GM10248 (cell line): ENCODE results near the gene RAB3GAP2.

Source experiments
- CTCF ChIA-PET: fragments of 300-600 bp; sonication (Branson Sonifier 250); formaldehyde crosslinking; extraction: SDS; loops from one replicate; lab custom pipeline; 2021; ENCODE audit warnings: antibody characterized with exemption; lab: Yijun Ruan, JAX
- POLR2A ChIA-PET: fragments of 350-650 bp; sonication (Branson Sonifier 250); formaldehyde crosslinking; extraction: SDS; loops from one replicate; lab custom pipeline; 2020; ENCODE audit warnings: antibody characterized with exemption; lab: Yijun Ruan, JAX
- DNase-seq: peaks from one replicate; pipeline ENCODE4 v3.0.0; 2012; ENCODE audit errors: extremely low spot score
- TF ChIP-seq, protein P1 (sequence below): IDR thresholded peaks from 2 replicates; pipeline ENCODE4 v1.5.1; 2012; ENCODE audit warnings: mild to moderate bottlenecking, low read depth; ENCODE audit errors: extremely low read depth, missing control alignments, control extremely low read depth

Gene RAB3GAP2

DNA sequence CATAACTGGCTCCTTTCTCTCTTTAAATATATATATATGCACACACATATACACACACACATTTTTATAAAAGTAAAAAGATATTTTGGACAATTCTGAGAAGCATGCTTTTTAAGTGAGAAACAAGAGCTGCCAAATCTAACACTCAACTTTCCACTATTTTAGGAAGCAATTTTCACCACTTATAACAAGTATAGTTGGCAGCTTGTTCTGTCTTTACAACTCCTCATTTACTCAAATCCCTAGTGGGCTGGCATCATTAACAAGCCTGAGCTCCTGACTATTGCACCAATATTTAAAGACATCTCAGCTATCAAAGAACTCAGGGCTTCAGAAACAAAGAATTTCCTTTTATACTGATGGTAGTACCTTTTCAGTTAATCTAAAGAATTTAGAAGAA is 76.6 kb downstream of the RAB3GAP2 start:
- TF ChIP-seq, protein P1, sequence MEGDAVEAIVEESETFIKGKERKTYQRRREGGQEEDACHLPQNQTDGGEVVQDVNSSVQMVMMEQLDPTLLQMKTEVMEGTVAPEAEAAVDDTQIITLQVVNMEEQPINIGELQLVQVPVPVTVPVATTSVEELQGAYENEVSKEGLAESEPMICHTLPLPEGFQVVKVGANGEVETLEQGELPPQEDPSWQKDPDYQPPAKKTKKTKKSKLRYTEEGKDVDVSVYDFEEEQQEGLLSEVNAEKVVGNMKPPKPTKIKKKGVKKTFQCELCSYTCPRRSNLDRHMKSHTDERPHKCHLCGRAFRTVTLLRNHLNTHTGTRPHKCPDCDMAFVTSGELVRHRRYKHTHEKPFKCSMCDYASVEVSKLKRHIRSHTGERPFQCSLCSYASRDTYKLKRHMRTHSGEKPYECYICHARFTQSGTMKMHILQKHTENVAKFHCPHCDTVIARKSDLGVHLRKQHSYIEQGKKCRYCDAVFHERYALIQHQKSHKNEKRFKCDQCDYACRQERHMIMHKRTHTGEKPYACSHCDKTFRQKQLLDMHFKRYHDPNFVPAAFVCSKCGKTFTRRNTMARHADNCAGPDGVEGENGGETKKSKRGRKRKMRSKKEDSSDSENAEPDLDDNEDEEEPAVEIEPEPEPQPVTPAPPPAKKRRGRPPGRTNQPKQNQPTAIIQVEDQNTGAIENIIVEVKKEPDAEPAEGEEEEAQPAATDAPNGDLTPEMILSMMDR = no peak
- no peak for DNase-seq
- CTCF ChIA-PET = interaction anchor here (0.8 to 2.0 kb wide), 4 partner anchors 8 to 101 kb away, joined by 3 to 9 read pairs (median 6); no protein-coding TSS in a partner anchor
- POLR2A ChIA-PET = no interaction called here

DNA sequence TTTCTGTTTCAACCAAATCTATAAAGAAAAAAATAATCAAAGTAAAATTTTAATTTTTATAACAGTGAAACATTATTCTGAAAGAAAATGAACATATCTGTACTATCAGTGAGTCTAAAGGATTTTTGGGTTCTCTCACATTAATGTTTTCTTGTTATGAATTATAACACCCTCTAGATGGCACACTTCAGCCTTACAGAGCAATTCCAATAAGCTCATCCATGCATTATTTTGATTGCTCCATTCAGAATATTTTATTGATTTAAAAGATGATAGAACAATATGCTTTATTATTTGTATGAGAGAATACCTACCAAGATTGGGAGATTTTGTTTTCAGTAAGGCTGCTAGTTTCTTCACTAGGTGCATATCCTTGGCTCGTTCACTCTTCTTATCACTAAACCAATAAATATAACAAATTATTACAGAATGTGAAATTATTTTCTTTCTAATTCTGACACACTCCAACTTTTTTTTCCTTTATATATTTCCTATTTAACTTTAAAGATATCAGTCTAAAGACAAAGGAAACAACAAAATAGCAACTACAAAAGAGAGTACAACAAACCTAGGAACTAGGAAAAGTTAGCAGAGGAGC is 82.4 kb downstream of the RAB3GAP2 start:
- ChIA-PET CTCF (interaction anchor here (0.6 to 2.6 kb wide), 8 partner anchors 11 to 178 kb away, joined by 3 to 11 read pairs (median 4); no protein-coding TSS in a partner anchor), POLR2A (no interaction called here)
- peak; percentile 19 for DNase-seq
- TF ChIP-seq, protein P1 = peak; percentile 44

DNA sequence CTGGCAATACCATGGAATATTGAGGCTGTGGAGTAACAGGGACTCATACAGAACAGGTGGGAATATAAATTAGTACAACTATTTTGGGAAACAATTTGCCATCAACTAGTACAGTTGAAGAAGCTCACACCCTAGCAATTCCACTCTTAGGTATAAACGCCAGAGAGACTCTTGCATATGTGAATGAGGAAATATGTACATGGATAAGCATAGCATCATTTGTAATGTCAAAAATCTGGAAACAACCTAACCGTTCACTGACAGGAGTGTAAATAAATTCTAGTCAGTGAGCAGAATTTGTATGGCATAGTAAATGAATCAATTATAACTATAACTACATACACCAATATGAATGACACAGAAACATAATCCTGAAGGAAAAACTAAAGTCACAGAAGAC is 83.7 kb downstream of the RAB3GAP2 start:
- POLR2A ChIA-PET = no interaction called here
- no peak for DNase-seq
- TF ChIP-seq, protein P1 = no peak
- CTCF ChIA-PET = interaction anchor here (0.6 to 3.6 kb wide), 9 partner anchors 9 to 84 kb away, joined by 3 to 11 read pairs (median 3); no protein-coding TSS in a partner anchor

DNA sequence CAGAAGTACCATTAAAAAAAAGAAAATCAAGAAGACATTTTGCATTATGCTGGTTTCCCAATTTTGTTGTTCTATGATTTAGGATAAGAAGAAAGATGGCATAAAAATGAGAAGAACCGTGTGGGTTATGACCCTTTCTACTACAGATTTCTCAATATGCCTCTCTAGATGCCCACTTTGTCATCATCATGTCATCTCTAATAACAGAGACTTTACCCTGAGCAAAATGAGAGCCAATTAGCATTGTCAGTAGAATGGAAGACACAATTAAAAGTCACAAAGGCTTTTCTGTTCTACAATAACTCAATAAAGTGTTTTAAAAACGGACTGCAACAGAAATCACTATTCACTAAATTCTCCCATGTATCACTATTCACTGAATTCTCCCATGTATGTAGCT is 85.5 kb downstream of the RAB3GAP2 start:
- TF ChIP-seq, protein P1 = no peak
- ChIA-PET CTCF (interaction anchor here (1.0 to 3.6 kb wide), 12 partner anchors 9 to 209 kb away, joined by 3 to 10 read pairs (median 4); no protein-coding TSS in a partner anchor), POLR2A (no interaction called here)
- DNase-seq = no peak

DNA sequence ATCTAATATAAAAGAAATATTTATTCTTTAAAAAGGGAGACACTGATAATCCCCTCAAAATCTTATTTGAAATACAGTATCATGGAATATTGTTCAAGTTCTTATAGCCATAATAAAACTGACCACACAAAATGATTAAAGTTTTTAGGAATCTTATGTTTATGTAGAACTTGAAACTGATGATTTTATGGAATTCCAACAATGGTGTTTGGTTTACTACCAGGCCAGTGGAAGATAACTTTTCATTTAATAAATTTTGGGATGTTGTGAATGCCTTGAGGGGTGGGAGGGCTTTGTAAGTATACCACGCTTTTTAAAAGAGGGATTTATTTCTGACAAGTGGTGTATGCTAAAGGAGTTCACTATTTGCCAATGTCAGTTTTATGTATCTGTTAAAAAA is 87.7 kb downstream of the RAB3GAP2 start:
- ChIA-PET POLR2A (no interaction called here), CTCF (interaction anchor here (1.2 to 1.6 kb wide), 4 partner anchors 11 to 549 kb away, joined by 3 to 5 read pairs (median 4); no protein-coding TSS in a partner anchor)
- no peak for DNase-seq
- TF ChIP-seq, protein P1 = no peak

DNA sequence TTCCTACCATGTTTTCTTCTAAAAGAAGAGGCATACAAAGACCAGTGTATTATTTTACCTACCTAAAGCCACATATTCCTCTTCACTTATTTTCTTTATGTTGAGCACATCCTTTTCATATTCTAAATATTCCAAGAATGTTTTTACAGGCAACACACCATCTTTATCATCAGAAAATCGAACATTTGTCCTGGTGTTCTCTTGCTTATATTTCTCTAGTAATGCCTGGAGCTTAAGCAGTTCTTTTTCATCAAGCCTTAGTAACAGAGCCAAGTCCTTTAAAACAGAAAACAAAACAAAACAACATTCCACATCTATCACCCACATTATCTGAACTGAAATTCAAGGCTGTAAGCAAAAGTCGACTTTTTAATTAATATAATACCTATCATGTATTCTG is 89.6 kb downstream of the RAB3GAP2 start:
- ChIA-PET POLR2A (no interaction called here), CTCF (interaction anchor here (1.5 kb wide), 1 partner anchor 11 kb away, joined by 3 read pairs; no protein-coding TSS in a partner anchor)
- TF ChIP-seq, protein P1 = no peak
- no peak for DNase-seq
